Measurements from ENCODE around the gene TIGD4.

GRCh38 chr4:152803541-152803940, 24.0 kb upstream of the TIGD4 start:
- TF ChIP-seq CTCF (IDR thresholded peaks at IDR 0.05) (no peak), E2F4 (CRISPR knock-in tag; IDR thresholded peaks at IDR 0.05; ENCODE audit: borderline replicate concordance, low read depth) (no peak)
